HG02610 (cell line): ENCODE measurements around the gene KAT7.

ENCODE experiments used
- ATAC-seq: cut with Tn5 transposase; IDR thresholded peaks from one replicate; pipeline ENCODE4 v1.9.1; 2021; ENCODE audit warnings: mild to moderate bottlenecking, moderate library complexity; ENCODE audit not compliant: unreplicated experiment

The KAT7 gene

GRCh38 chr17:49866882-49867413 is 78.5 kb downstream of the KAT7 start:
- ATAC-seq, result no peak

GRCh38 chr17:49869038-49869374 is 80.5 kb downstream of the KAT7 start:
- no peak for ATAC-seq

- ATAC-seq, result no peak
Measured at GRCh38 chr17:49870298-49870697, 81.8 kb downstream of the KAT7 start.

- ATAC-seq, result no peak
Measured at GRCh38 chr17:49871211-49871610, 82.7 kb downstream of the KAT7 start.

- ATAC-seq, result no peak
Measured at GRCh38 chr17:49872754-49873377, 84.4 kb downstream of the KAT7 start.

- no peak for ATAC-seq
Measured at GRCh38 chr17:49873466-49873865, 85.0 kb downstream of the KAT7 start.

- ATAC-seq, result no peak
Measured at GRCh38 chr17:49873926-49874325, 85.4 kb downstream of the KAT7 start.

GRCh38 chr17:49874911-49875310 is 86.4 kb downstream of the KAT7 start:
- no peak for ATAC-seq

- ATAC-seq, result no peak
Measured at GRCh38 chr17:49875685-49876084, 87.2 kb downstream of the KAT7 start.

- no peak for ATAC-seq
Measured at GRCh38 chr17:49878931-49879904, 90.7 kb downstream of the KAT7 start.

- peak; percentile 85 for ATAC-seq
Measured at GRCh38 chr17:49880291-49881053, 92.0 kb downstream of the KAT7 start.

GRCh38 chr17:49881054-49881402 is 92.5 kb downstream of the KAT7 start:
- ATAC-seq, result no peak

- ATAC-seq, result no peak
Measured at GRCh38 chr17:49882434-49882833, 94.0 kb downstream of the KAT7 start.
